Measurements from ENCODE around the gene NAPSA. TPM values are rescaled to one million over a fixed set of nuclear protein-coding genes. Genes with fewer than 3 reads are reported as not detected.
"Not testable (repeated sequence)": the region's sequence is repeated elsewhere in the genome, so short reads cannot be mapped to it uniquely, and the experiment has no call there.

NAPSA gene
- polyA plus RNA-seq, 1 donor, result 2.8 TPM

GRCh38 chr19:50358483-50359327 lies 6.7 kb downstream of the NAPSA start:
- Histone ChIP-seq H3K4me1 (ENCODE audit: control insufficient read depth, insufficient read depth, low read length) (no peaks in the 10 kb centered on the region), H3K9me3 (ENCODE audit: control insufficient read depth, low read depth, low read length) (peaks cover 4% of the 10 kb centered on the region), H3K36me3 (ENCODE audit: control insufficient read depth, insufficient read depth, low read length) (no peaks in the 10 kb centered on the region), H3K27me3 (ENCODE audit: control insufficient read depth, insufficient read depth, low read length) (peaks cover 4% of the 10 kb centered on the region), H3K4me3 (ENCODE audit: low read length) (peak overlapping the region; percentile 44), H3K27ac (ENCODE audit: low read length) (no peak overlapping the region)
- DNase-seq, result peak; percentile 41 to 44
- WGBS (ENCODE audit: insufficient coverage, low lambda C conversion rate), result no CpG with 5 or more reads among the region's 54 CpGs

- Histone ChIP-seq H3K4me1 (ENCODE audit: control insufficient read depth, insufficient read depth, low read length) (no peaks in the 10 kb centered on the region), H3K27ac (ENCODE audit: low read length) (peak overlapping the region; percentile 64), H3K9me3 (ENCODE audit: control insufficient read depth, low read depth, low read length) (peaks cover 4% of the 10 kb centered on the region), H3K36me3 (ENCODE audit: control insufficient read depth, insufficient read depth, low read length) (no peaks in the 10 kb centered on the region), H3K4me3 (ENCODE audit: low read length) (peak overlapping the region; percentile 44), H3K27me3 (ENCODE audit: control insufficient read depth, insufficient read depth, low read length) (peaks cover 4% of the 10 kb centered on the region)
- WGBS (ENCODE audit: insufficient coverage, low lambda C conversion rate), result no CpG with 5 or more reads among the region's 54 CpGs
- peak in 1 of 2 donors; percentile 67 for DNase-seq
Measured at GRCh38 chr19:50357178-50358100, 8.0 kb downstream of the NAPSA start.

DNA sequence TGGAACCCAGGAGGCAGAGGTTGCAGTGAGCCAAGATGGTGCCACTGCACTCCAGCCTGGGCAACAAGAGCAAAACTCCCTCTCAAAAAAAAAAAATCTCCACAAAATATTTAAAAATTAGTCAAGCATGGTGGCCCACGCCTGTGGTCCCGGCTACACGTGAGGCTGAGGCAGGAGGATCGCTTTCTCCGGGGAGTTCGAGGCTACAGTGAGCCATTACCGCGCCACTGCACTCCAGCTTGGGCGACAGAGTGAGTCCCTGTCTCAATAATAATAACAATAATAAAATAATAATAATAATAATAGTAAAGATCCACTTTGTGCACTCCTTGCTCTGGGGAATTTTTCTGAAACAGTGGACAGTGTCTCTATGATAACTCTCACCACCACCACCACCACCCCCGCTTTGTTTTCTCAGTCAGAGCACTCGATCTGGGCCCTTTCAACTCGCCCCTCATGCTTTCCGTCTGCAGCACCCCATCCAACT lies 8.7 kb downstream of the NAPSA start:
- no peak overlapping the region for H3K27ac ChIP-seq (ENCODE audit: low read length)
- H3K4me1 ChIP-seq (ENCODE audit: control insufficient read depth, insufficient read depth, low read length), result no peaks in the 10 kb centered on the region
- no peak for DNase-seq
- no CpG with 5 or more reads among the region's 13 CpGs for WGBS (ENCODE audit: insufficient coverage, low lambda C conversion rate)
- peaks cover 4% of the 10 kb centered on the region for H3K27me3 ChIP-seq (ENCODE audit: control insufficient read depth, insufficient read depth, low read length)
- peaks cover 4% of the 10 kb centered on the region for H3K9me3 ChIP-seq (ENCODE audit: control insufficient read depth, low read depth, low read length)
- H3K36me3 ChIP-seq (ENCODE audit: control insufficient read depth, insufficient read depth, low read length), result no peaks in the 10 kb centered on the region
- no peak overlapping the region for H3K4me3 ChIP-seq (ENCODE audit: low read length)

GRCh38 chr19:50353487-50353880 lies 12.0 kb downstream of the NAPSA start:
- DNase-seq; H3K27me3 ChIP-seq (ENCODE audit: control insufficient read depth, insufficient read depth, low read length); H3K4me3 ChIP-seq (ENCODE audit: low read length); H3K27ac ChIP-seq (ENCODE audit: low read length); H3K9me3 ChIP-seq (ENCODE audit: control insufficient read depth, low read depth, low read length); H3K4me1 ChIP-seq (ENCODE audit: control insufficient read depth, insufficient read depth, low read length); H3K36me3 ChIP-seq (ENCODE audit: control insufficient read depth, insufficient read depth, low read length): not testable (repeated sequence)
- 80% methylated on average over 1 of the region's 7 CpGs for WGBS (ENCODE audit: insufficient coverage, low lambda C conversion rate)

DNA sequence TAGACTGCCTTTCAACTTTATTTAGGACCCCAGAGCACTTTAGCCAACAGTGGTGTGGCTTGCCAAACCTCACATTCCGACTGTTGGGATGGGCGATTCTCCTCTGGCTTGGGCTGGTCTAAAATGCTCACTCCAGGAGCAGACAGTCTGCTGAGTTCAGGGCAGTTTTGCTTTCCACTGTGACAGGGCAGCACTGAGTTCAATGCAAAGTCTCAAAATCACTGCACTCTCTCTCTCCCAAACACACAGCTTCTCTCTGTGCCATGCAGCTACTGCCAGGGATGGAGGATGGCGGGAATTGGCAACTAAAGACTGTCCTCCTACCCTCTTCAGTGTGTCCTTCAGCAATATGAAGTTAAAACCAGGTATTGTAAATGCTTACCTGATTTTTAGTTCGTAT lies 13.2 kb downstream of the NAPSA start:
- H3K4me3 ChIP-seq (ENCODE audit: low read length), result no peak overlapping the region
- H3K36me3 ChIP-seq (ENCODE audit: control insufficient read depth, insufficient read depth, low read length), result no peaks in the 10 kb centered on the region
- H3K27ac ChIP-seq (ENCODE audit: low read length), result no peak overlapping the region
- peaks cover 3% of the 10 kb centered on the region for H3K4me1 ChIP-seq (ENCODE audit: control insufficient read depth, insufficient read depth, low read length)
- peaks cover 1% of the 10 kb centered on the region for H3K27me3 ChIP-seq (ENCODE audit: control insufficient read depth, insufficient read depth, low read length)
- H3K9me3 ChIP-seq (ENCODE audit: control insufficient read depth, low read depth, low read length), result no peaks in the 10 kb centered on the region
- DNase-seq, result no peak
- WGBS (ENCODE audit: insufficient coverage, low lambda C conversion rate), result no CpG with 5 or more reads among the region's 4 CpGs

DNA sequence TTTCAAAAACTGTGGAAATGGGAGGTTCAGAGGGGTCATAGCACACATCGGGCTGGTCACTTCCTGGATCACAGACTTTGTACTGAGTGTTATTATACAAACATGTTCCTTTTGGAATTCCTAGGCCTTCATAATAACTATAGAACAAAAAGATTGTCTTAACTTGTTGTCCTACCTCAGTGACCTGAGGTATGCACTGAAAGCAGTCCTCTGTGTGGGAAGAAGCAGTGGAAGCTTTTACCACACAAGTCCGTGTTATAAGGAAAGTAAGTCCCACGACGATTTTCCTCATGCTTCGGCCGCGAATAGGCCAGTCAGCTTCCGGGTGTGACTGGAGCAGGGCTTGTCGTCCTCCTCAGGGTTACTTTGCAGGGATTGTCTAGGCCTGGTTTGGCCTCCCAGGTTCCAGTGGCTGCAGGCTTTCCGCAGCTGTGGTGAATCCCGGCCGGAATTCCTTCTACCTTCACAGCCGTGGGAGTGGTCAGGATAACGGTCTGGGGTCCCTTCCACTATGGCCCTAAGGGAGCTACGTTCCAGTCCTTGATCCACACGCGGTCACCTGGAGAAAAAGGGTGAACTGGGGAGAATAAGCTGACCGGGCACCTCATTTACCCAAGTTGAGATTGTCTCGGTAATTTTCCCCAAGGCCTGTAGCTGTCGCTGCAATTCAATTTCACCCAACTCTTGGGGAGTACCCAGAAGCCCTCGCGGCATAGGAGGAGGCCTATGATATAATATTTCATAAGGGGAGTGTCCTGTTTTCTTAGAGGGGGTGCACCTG lies 16.0 kb downstream of the NAPSA start:
- WGBS (ENCODE audit: insufficient coverage, low lambda C conversion rate), result 0% methylated on average over 1 of the region's 22 CpGs
- H3K4me3 ChIP-seq (ENCODE audit: low read length), result no peak overlapping the region
- peaks cover 5% of the 10 kb centered on the region for H3K9me3 ChIP-seq (ENCODE audit: control insufficient read depth, low read depth, low read length)
- DNase-seq, result no peak
- H3K27ac ChIP-seq (ENCODE audit: low read length), result no peak overlapping the region
- no peaks in the 10 kb centered on the region for H3K27me3 ChIP-seq (ENCODE audit: control insufficient read depth, insufficient read depth, low read length)
- H3K4me1 ChIP-seq (ENCODE audit: control insufficient read depth, insufficient read depth, low read length), result peaks cover 3% of the 10 kb centered on the region
- H3K36me3 ChIP-seq (ENCODE audit: control insufficient read depth, insufficient read depth, low read length), result no peaks in the 10 kb centered on the region

GRCh38 chr19:50347089-50347581 lies 18.3 kb downstream of the NAPSA start:
- H3K27ac ChIP-seq (ENCODE audit: low read length); DNase-seq; H3K4me3 ChIP-seq (ENCODE audit: low read length); H3K4me1 ChIP-seq (ENCODE audit: control insufficient read depth, insufficient read depth, low read length); H3K27me3 ChIP-seq (ENCODE audit: control insufficient read depth, insufficient read depth, low read length); H3K36me3 ChIP-seq (ENCODE audit: control insufficient read depth, insufficient read depth, low read length); H3K9me3 ChIP-seq (ENCODE audit: control insufficient read depth, low read depth, low read length): not testable (repeated sequence)
- no CpG with 5 or more reads among the region's 8 CpGs for WGBS (ENCODE audit: insufficient coverage, low lambda C conversion rate)

GRCh38 chr19:50344661-50345318 lies 20.6 kb downstream of the NAPSA start:
- H3K27me3 ChIP-seq (ENCODE audit: control insufficient read depth, insufficient read depth, low read length), result no peaks in the 10 kb centered on the region
- DNase-seq, result no peak
- no peak overlapping the region for H3K4me3 ChIP-seq (ENCODE audit: low read length)
- H3K36me3 ChIP-seq (ENCODE audit: control insufficient read depth, insufficient read depth, low read length), result no peaks in the 10 kb centered on the region
- 100% methylated on average over 2 of the region's 8 CpGs for WGBS (ENCODE audit: insufficient coverage, low lambda C conversion rate)
- H3K9me3 ChIP-seq (ENCODE audit: control insufficient read depth, low read depth, low read length), result peaks cover 7% of the 10 kb centered on the region
- H3K27ac ChIP-seq (ENCODE audit: low read length), result no peak overlapping the region
- peaks cover 3% of the 10 kb centered on the region for H3K4me1 ChIP-seq (ENCODE audit: control insufficient read depth, insufficient read depth, low read length)

GRCh38 chr19:50341091-50341564 lies 24.3 kb downstream of the NAPSA start:
- no peak overlapping the region for H3K27ac ChIP-seq (ENCODE audit: low read length)
- no peaks in the 10 kb centered on the region for H3K4me1 ChIP-seq (ENCODE audit: control insufficient read depth, insufficient read depth, low read length)
- H3K4me3 ChIP-seq (ENCODE audit: low read length), result no peak overlapping the region
- no peaks in the 10 kb centered on the region for H3K36me3 ChIP-seq (ENCODE audit: control insufficient read depth, insufficient read depth, low read length)
- H3K27me3 ChIP-seq (ENCODE audit: control insufficient read depth, insufficient read depth, low read length), result no peaks in the 10 kb centered on the region
- 100% methylated on average over 1 of the region's 3 CpGs for WGBS (ENCODE audit: insufficient coverage, low lambda C conversion rate)
- DNase-seq, result no peak
- H3K9me3 ChIP-seq (ENCODE audit: control insufficient read depth, low read depth, low read length), result peaks cover 7% of the 10 kb centered on the region

Data from large intestine (tissue), 3 donors.